Globus pallidus (tissue), 1 donor: ENCODE data around the gene MINAR2.
A peak's percentile ranks its signal among the peaks of the same experiment; 100 is the strongest.

Source experiments
- DNase-seq: peaks from one replicate; pipeline ENCODE4 v3.0.0-alpha.2; 2015; ENCODE audit warnings: low spot score

Gene MINAR2, protein sequence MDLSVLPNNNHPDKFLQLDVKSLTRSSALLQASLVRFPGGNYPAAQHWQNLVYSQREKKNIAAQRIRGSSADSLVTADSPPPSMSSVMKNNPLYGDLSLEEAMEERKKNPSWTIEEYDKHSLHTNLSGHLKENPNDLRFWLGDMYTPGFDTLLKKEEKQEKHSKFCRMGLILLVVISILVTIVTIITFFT

DNA sequence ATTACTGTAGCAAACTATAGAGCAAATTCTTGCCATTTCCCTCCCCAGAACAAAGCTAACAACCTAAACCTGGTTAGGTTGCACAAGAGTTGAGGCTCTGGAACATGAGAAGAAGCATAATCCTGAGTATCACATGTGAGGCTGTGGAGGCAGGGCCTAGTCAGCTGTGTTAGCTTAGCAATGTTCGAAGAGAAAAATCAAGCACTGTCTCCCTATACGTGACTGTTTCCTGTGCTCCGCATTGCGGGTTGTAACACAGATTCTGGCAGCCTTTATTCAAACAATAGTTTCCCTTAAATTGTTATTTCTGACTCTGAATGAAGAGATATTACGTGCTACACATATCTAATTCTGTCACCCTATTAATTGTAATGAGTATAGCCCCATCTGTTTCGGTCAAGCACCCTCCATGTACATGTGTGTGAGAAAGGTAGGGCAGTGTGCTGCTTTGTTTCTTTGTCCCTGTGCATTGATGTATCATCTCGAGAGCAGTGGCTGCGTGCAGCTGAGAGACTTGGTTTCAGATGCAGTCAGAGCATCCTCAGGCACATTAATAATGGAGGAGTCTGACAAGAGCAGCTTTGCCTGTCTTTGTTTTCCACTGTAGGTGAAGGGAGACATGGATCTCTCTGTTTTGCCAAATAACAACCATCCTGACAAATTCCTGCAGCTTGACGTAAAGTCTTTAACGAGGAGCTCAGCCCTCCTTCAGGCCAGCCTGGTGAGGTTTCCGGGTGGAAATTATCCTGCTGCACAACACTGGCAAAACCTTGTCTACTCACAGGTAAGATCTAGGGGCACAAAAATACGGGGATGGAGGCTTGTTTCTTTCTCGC, at the start of gene MINAR2:
Gene MINAR2 (plus strand): TSS at position 523 of the 836 bp plus-strand sequence. CDS start 97 bp downstream, at position 620.
- no peak for DNase-seq

DNA sequence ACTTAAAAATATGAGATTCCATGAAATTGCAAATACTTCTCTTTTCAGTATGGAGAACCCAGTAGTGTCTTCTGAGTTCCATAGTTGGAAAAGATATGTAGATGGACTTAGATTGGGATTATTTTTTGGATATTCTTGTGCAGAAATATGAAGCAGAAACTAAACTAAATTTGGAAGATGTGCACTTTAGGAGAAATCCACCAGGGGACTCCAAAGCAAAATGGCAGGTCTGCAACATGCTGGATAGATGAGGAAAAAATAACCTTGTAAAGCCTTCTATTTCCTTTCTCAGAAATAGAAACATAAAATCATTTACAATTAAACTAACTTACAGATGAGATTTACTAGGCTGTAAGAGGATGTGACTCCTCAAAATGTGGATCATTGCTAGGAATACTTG, 49.2 kb upstream of the MINAR2 start:
- DNase-seq = no peak

DNA sequence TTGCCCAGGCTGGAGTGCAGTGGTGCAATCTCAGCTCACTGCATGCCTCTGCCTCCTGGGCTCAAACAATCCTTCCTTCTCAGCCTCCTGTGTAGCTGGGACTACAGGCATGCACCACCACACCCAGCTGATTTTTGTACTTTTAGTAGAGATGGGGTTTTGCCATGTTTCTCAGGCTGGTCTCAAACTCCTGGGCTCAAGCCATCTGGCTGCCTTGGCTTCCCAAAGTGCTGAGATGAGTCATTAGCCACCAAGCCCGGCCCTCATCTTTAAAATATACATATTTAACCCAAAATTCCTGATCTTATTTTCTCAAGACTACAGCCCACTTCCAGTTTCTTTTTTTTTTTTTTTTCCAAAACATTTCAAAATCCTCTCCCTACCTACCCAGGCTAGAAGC, 31.7 kb upstream of the MINAR2 start:
- DNase-seq = no peak

DNA sequence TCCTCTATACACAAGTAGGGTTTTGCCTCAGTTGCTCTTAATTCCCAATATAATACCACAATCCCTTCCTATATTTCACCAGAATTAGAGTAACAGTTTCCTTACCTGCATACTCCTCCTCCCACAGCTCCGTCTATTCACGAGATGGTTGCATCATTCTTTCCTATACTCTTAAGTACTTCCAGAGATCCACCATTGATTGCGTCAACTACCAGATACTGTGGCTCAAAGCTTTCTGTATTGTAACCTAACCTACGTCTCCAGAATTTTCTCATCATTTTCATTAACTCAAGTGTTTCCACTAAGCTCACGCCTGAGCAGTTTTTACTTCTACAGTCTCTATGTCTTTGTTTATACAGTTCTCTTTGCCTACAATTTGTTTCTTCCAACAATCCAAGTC, 31.2 kb upstream of the MINAR2 start:
- DNase-seq = no peak

DNA sequence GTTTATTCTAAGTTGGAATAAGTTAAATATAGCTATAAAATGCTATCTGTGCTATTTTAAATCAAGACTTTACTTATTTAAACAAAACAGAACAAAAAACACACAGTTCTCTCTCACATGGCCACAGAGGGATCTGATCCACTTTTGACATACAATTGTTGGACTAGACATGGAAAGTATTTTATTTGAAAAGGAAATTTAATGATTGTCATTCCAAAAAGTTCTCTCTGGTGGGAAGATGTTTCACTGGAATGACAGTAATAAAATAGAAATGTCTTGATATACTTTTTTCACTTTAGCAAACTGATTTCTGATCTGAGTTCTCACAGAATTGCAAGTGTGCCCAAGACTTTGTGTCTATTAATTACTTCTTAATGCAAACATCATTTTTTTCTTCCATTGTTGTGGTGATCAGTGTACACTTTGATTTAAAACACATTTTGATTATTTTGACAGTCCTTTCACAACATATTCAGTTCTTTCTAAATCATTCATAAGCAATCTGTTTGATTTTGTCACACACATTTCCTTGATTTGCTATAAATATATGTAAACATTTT, 30.1 kb upstream of the MINAR2 start:
- DNase-seq = no peak

DNA sequence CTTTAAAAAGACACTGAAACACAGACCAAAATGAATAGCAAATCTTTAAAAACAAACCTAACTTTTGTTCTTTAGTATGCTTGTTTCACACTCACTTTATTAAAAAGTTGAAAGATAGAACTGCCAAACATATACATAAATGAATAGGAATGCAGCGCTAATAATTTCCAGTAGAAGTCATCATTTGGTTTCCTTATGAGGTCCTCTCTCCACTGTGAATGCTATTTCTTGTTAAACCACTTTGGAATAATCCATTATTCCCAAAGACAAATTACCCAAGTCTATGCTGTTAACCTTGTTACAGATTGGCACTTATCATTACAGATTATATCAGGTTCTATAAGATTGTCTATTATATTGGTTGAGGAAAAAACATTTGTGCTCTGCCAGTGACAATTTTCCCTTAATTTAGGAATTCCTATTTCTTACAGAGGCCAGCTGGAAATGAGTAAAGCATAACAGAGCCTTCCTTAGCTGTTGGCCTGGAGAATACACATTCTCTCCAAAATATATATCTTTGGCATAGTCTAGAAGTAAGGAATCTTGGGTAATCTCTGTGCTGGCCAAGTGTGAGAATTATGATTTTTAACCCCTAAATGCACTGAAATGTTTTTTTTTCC, 29.3 kb upstream of the MINAR2 start:
- no peak for DNase-seq

DNA sequence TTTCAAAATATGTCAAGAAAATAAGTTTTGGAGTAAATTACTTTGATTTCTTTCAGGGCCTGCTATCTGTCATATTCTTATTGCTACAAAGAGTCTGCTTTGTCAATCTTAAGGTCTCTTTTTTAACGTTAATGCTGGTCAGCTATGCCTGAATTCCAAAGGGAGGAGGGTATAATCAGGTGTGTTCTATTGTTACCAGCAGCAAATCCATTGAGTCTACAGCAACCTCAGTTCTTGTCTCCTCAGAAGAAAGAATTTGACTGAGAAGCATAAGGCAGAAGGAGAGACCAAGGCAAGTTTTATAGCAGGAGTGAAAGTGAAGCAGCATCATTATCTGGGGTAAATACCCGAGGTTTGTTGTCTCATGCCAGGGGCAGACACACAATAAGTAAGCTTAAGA, 23.7 kb upstream of the MINAR2 start:
- no peak for DNase-seq

DNA sequence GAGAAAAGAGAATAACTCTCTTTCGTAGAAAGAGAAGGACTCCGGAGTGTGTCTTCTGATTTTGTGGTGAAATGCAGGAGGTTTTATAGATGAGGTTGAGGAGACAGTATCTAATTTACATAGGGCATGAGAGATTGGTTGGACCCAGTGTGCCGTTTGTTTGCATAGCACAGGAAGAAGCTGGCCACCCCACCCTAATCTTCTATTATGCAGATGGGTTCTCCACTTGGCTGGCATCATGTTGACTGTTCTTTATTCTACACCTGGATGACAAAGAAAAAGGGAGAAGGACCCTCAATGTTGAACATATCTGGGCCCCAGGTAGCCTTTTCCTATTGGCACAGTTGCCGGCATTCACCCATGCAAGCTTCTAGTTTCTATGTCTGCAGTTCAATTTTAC, 23.2 kb upstream of the MINAR2 start:
- DNase-seq = no peak

DNA sequence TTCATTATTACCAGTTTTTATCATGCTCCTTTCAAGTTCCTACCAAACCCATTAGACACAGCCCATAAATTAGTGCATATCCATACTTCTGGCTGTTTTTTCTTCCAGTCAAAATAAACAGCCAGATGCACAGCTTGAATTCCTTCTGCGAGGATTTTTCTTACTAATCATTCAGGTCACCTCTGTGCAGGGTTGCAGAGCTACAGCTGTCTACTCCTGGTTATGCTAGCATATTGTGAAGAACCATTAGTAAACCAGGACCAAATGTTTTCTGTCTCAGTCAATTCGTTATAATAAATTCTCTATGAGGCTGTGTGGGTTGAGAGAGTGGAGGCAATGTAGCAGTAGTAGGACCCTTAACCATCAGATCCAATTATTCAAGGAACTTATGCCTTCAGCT, 8.1 kb upstream of the MINAR2 start:
- no peak for DNase-seq

DNA sequence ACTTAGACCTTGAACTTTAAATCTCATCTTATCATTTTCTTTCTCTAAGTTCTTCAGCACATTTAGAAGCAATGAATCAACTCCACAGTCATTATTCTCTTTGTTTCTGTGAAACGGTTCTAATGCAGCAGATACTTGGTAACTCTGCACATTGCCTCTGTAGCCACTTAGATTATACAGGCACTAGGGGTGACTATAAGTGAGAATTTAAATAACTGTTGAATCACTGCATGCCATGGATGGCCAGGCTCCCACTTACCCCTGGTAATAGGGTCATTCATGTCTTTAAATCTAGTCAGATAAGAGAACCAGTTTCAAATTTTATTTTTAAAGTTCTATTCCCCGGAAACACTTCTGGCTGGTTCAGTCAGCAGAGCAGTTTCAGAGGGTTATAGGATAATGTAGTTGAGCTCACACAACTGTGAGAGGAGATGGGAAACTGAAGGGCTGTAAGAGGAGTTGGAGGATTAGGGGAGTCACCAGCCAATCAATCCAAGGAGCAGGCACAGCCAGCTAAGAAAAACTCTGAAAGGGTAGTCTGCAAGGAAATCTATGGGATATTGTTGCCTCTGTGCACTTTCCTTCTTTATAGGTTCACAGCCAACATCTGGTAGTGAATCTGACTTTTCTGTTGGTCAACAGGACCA, 4.2 kb upstream of the MINAR2 start:
- DNase-seq = no peak

DNA sequence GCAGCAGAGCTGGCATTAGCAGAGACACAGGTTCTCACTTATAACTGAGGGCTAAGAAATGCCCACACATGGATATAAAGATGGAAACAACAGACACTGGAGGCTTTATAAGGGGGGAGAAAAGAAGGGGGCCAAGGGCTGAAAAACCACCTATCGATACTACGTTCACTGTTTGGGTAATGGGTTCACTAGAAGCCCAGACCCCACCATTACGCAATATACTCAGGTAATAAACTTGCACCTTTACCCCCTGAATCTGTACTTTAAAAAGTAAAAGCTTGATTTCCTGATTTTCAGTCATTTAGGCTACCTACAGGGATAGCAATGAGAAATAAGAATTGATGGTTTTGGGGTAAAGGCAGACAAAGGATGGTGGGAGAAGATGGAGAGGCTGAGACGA, 1.9 kb upstream of the MINAR2 start:
- no peak for DNase-seq

DNA sequence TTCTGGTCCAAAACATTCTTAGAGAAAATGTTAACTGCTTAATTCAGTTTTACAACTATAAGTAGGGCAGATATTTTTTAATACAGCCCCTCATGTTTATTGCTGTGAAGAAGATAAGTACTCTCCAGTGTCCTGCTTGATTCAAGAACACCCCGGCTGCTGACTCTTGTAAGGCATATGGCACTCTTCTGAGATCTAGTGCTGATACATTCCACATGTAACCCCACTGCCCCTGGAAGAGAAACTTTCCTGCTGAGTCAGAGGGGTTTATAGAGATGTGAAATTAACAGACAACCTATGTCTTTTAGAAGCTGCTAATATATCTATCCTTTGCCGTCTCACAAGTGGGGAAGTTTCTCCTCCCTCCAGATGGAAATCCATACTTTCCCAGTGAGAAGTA, 1.0 kb upstream of the MINAR2 start:
- DNase-seq = no peak

DNA sequence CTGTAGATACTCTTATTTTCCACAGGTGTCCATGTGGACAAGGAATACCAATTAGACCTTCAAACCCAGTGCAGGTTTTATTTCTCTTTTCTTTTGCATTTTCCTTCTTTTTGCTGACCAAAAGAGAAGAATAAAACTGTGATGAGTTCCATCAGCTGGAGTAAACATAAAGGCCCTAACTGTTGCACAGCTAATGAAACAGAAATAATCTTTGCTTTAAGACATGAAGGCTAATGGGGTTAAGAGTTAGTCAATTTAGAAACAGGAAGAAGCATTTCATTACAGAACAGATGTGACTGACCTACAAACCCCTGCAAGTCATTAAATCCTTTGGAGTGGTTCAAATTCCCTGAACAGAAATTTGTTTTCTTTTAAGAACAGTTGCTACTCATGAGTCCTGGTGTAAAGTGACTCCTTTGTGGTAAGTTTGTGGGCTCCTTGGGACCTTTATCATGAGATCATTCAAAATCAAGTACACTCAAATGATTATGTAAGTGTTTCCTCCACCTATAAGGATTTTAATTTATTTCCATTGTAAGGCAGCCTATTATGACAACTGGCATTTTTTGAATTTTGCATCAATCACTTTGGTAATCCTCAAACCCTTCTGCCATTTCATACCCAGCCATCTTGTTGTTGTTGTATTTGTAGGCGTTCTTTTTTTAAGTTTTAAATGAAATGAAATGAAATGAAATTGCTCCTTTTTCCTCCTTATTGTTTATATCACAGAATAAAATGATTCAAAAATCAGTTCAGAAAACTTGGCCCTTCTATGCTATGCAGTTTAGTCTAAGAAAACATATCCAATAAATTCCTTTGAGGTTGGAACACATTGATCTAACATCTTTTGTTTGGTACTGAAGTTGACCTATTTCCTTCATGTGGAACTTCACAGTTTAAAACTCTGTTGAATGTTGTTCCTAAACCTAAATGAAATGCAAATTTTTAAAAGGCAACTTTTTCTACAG, 1.3 kb downstream of the MINAR2 start:
- no peak for DNase-seq

DNA sequence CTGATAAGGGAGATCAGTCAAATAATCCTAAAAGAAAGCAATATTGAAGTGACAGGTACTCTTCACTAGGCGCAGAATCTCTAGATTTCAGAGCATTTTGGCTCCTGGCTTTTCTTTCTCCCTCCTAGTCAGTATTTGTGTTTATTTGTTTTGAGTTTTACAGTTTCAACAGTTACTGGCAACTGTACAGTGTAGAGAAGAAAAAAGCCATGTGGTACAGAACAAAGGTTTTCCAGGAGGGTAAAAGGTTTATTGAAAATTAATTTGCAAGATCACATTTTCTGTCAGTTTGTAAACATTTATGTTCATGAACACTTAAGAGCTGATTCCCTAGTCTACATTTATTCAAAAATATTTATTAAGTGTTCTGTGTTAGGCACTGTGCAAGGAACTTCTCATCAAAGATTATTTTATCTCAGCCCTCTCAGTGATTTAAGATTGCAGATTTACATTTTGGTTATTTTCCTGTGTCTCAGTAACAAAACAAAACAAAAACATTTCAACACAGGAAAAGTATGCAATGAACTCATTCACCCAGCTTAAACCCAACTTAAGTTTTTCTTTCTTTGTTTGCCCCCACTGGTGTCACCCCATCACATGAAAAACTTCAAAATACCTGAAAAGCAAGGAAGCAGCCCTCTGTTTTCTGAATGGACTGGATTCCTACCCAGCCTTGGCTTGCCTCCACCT, 12.9 kb downstream of the MINAR2 start:
- DNase-seq = no peak

DNA sequence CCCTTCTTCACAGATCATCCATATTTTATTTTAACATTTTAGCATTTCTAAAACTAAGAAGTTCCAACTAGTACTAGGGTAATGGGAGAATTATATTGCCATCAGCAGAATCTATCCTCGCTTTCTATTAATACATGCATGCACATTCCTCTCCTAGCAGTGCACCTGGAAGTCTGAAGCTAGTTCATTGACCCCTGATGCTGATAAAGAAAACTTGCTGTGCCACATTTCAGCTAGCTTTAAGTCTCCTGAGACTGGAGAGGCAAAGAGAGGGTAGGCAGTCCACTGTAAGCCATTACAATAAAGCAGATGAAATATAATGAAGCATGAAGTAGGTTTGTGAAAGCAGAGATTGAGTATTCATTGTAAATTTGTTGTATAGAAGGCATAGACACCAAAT, 15.8 kb downstream of the MINAR2 start:
- DNase-seq = no peak

DNA sequence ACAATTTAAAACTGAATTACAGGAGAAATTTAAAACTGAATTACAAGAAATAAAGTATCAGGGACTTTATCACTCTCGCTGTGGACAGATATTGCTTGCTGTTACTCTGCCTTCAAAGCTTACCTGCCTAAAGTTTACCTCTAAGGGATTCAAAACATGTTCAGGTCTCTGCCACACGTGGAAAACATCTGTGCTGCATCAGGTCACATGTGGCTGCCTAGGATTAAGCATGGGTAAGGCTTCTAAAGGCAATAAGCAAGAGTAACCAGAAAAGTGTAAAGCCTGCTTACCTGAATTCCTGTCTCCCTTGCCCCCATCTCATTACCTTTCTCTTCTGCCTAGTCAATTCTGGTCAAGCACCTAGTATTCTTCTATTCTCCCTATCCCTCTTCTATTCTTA, 18.9 kb downstream of the MINAR2 start:
- no peak for DNase-seq

DNA sequence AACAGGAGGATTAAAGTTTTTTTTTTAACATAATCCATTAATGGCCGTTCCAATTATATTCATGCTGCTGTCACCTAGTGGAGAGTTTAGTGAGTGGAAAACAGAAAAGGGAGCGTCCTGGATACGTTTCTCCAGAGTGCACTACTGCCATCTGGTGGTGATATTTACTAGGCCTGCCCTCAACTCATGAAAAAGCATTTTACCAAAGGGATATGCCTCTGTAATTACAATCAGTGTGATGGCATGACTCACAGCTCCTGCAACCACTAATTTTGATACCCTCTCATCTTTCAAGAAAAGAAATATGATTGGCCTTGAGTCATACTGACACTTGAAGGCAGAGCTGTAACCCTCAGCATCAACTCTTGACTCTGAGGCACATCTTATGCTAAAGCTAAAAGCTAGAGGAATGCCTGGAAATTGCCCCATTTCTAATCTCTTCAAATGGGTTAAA, 20.1 kb downstream of the MINAR2 start:
- DNase-seq = peak; percentile 89

DNA sequence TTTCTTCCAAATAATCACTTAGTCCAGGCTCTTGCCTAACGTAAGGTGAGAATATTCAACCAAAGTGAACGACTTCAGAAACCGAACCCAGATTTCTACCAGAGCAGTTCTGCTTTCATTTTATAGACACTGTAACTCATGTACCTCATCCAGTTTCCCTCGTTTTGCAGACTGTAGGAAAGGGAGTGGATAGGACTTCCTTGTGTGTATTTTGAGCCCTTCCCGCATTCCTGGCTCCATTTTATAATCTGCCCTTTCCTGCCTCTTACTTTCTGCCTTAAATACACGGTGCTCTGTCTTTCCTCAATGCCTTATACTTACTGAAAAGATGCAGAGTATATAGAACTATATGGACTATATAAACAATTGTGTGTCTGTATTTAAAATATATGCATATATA, 20.8 kb downstream of the MINAR2 start:
- DNase-seq = no peak

DNA sequence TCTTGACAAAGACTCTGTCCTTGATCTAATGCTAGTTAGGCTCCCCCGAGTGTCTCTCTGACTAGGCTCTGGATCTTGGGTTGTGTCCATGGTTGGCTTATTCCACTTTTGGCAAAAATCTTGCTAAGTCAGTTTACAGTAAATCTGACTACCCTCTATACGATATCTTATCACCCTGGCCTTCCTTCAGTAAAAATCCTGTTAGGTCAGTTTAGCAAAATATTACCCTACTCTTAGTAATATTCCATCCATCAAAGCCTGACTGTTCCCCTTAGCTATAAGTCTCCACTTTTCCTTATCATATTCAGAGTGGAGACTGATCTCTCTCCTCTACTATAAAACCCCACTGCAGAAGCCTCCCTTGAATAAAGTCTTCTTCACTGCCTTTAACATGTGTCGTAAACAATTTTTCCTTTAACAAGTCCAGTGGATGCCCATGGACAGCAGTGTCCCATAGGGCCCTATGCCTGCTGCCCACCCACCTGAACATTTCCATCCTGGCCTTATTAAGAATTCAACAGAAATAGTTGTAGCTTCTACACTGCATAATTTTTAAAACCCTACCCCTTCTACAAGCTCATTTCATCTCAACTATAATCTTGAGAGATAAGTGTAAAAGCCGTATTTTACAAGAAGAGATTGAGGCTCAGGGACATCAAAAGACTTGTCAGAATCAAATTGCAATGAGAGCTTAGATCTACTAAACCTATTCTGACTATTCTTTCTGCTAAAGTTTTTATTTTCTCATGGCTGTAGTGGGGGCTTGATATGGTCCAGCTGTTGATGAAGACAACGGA, 22.3 kb downstream of the MINAR2 start:
- no peak for DNase-seq
